Effector memory CD4-positive, alpha-beta T cell (primary cell): Measurements from ENCODE around the gene TMPRSS2.

Experiments used
- DNase-seq, 3 donors: peaks; one replicate each; pipeline ENCODE4 v3.0.0-alpha.2; 2020
- H3K27ac ChIP-seq: 2 replicates; pipeline ENCODE4 v1.7.0; 2013; ENCODE audit warnings: mild to moderate bottlenecking, low read length, moderate library complexity; ENCODE audit not compliant: insufficient read depth, poor library complexity, severe bottlenecking
- H3K27me3 ChIP-seq: replicated peaks from 2 replicates; pipeline ENCODE4 v1.7.0; 2013; ENCODE audit warnings: mild to moderate bottlenecking, low read length; ENCODE audit not compliant: insufficient read depth, control insufficient read depth, poor library complexity, severe bottlenecking
- H3K36me3 ChIP-seq: 2 replicates; pipeline ENCODE4 v1.7.0; 2013; ENCODE audit warnings: mild to moderate bottlenecking, low read length, moderate library complexity; ENCODE audit not compliant: control insufficient read depth, insufficient read depth
- H3K4me1 ChIP-seq: 2 replicates; pipeline ENCODE4 v1.7.0; 2013; ENCODE audit warnings: low read length, mild to moderate bottlenecking; ENCODE audit not compliant: control insufficient read depth, insufficient read depth, poor library complexity, severe bottlenecking
- H3K4me3 ChIP-seq: 2 replicates; pipeline ENCODE4 v1.7.0; 2013; ENCODE audit warnings: low read length, low read depth, mild to moderate bottlenecking; ENCODE audit not compliant: insufficient read depth, poor library complexity, severe bottlenecking
- H3K9me3 ChIP-seq: 2 replicates; pipeline ENCODE4 v1.7.0; 2013; ENCODE audit warnings: mild to moderate bottlenecking, low read length, moderate library complexity; ENCODE audit not compliant: control insufficient read depth

Gene TMPRSS2

GRCh38 chr21:41475714-41476420 is 32.1 kb downstream of the TMPRSS2 start:
- H3K9me3 ChIP-seq, result no peaks in the 10 kb centered on the region
- H3K27me3 ChIP-seq, result no peaks in the 10 kb centered on the region
- H3K36me3 ChIP-seq, result no peaks in the 10 kb centered on the region
- H3K27ac ChIP-seq, result no peak overlapping the region
- no peaks in the 10 kb centered on the region for H3K4me1 ChIP-seq
- H3K4me3 ChIP-seq, result no peak overlapping the region
- DNase-seq, result no peak

DNA sequence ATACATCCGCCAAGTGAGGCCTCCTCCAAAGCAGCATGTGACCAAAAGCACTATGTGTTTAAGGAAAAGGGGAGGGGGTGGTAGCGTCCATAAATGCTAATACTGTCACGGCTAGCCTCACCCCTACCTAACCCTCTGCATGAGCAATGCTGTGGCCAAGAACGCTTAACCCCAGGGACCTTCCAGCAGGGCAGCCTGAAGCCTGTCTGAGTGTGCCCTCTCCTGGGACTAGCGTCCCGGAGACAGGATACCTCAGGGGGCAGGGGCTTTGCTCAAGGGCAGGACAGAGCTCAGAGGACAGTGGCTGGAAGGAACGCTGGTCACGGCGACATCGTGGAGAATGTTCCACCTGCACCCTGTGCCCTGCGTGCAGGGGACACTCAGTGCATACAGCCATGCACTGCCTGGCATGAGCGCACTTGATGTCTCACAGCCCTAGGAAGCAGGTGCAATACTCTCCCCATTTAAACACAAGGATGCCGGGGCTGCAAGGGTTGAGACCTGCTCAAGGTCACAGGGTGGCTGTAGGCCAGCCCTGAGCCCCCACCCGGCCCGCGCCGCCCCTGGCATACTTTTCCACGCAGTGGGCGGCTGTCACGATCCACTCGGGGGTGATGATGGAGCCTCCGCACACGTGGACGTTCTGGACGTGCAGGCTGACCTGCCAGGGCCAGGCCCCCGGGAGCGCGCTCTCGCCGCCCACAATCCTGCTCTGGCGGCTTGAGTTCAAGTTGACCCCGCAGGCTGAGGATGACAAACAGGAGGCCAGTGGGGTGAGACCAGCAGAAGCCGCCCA is 35.0 kb downstream of the TMPRSS2 start:
- Histone ChIP-seq H3K4me3 (no peak overlapping the region), H3K4me1 (no peaks in the 10 kb centered on the region), H3K27ac (no peak overlapping the region), H3K36me3 (no peaks in the 10 kb centered on the region), H3K9me3 (no peaks in the 10 kb centered on the region), H3K27me3 (no peaks in the 10 kb centered on the region)
- no peak for DNase-seq

GRCh38 chr21:41470054-41470453 is 37.9 kb downstream of the TMPRSS2 start:
- Histone ChIP-seq H3K9me3 (no peaks in the 10 kb centered on the region), H3K27me3 (no peaks in the 10 kb centered on the region), H3K4me3 (no peak overlapping the region)

GRCh38 chr21:41466024-41466820 is 41.7 kb downstream of the TMPRSS2 start:
- Histone ChIP-seq H3K27me3 (no peaks in the 10 kb centered on the region), H3K9me3 (no peaks in the 10 kb centered on the region)

More at GRCh38 chr21:41470054-41470453, 37.9 kb downstream of the TMPRSS2 start:
- DNase-seq, result no peak
- H3K4me1 ChIP-seq, result no peaks in the 10 kb centered on the region
- no peaks in the 10 kb centered on the region for H3K36me3 ChIP-seq
- H3K27ac ChIP-seq, result no peak overlapping the region

GRCh38 chr21:41465176-41465781 is 42.7 kb downstream of the TMPRSS2 start:
- Histone ChIP-seq H3K36me3 (no peaks in the 10 kb centered on the region), H3K4me1 (no peaks in the 10 kb centered on the region), H3K4me3 (no peak overlapping the region), H3K9me3 (no peaks in the 10 kb centered on the region), H3K27me3 (no peaks in the 10 kb centered on the region), H3K27ac (no peak overlapping the region)
- DNase-seq, result no peak

More at GRCh38 chr21:41466024-41466820, 41.7 kb downstream of the TMPRSS2 start:
- Histone ChIP-seq H3K4me3 (no peak overlapping the region), H3K36me3 (no peaks in the 10 kb centered on the region), H3K4me1 (no peaks in the 10 kb centered on the region), H3K27ac (no peak overlapping the region)
- no peak for DNase-seq

GRCh38 chr21:41460578-41461527 is 47.1 kb downstream of the TMPRSS2 start:
- Histone ChIP-seq H3K9me3 (no peaks in the 10 kb centered on the region), H3K27ac (no peak overlapping the region), H3K27me3 (no peaks in the 10 kb centered on the region), H3K4me3 (no peak overlapping the region), H3K36me3 (peaks cover 32% of the 10 kb centered on the region), H3K4me1 (no peaks in the 10 kb centered on the region)
- peak; percentile 9 to 29 (median 14) for DNase-seq

- H3K9me3 ChIP-seq, result no peaks in the 10 kb centered on the region
- no peaks in the 10 kb centered on the region for H3K27me3 ChIP-seq
- H3K4me3 ChIP-seq, result no peak overlapping the region
- H3K27ac ChIP-seq, result no peak overlapping the region
- no peak for DNase-seq
- no peaks in the 10 kb centered on the region for H3K4me1 ChIP-seq
- peaks cover 35% of the 10 kb centered on the region for H3K36me3 ChIP-seq
Measured at GRCh38 chr21:41459884-41460534, 47.9 kb downstream of the TMPRSS2 start.

- no peaks in the 10 kb centered on the region for H3K4me1 ChIP-seq
- no peaks in the 10 kb centered on the region for H3K9me3 ChIP-seq
- DNase-seq, result no peak
- no peak overlapping the region for H3K27ac ChIP-seq
- H3K4me3 ChIP-seq, result no peak overlapping the region
- H3K36me3 ChIP-seq, result peaks cover 49% of the 10 kb centered on the region
- H3K27me3 ChIP-seq, result no peaks in the 10 kb centered on the region
Measured at GRCh38 chr21:41458559-41458958, 49.4 kb downstream of the TMPRSS2 start.
